GM19238 (cell line): ENCODE measurements around the gene ACSBG1.

ENCODE experiments used
- DNase-seq: peaks from one replicate; pipeline ENCODE4 v3.0.0; 2011; ENCODE audit warnings: low spot score; ENCODE audit not compliant: insufficient read length

The ACSBG1 gene

DNA sequence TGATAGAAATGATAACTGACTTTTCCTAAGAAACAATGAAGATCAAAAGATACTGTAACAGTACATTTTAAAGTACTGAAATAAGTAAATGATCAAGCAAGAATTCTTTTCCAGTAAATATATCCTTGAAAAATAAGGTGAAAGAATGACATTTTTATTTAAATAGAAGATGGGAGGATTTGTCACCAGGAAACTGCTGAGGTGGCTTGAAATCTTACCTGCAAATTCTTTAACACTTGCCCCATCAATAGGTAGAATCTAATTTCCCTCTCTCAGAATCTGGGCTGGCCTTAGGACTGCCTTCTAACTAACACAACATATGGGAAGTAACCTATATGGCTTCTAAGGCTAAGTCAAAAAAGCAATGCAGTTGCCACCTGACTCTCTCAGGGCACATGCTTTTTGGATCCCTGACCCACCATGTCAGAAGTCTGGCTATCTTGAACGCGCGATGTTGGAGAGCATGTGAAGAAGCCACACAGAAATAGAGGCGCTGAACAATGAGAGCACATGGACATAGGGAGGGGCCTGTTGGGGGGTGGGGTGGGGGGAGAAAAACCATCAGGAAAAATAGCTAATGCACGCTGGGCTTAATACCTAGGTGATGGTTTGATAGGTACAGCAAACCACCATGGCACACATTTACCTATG is 11.5 kb downstream of the ACSBG1 start:
- no peak for DNase-seq

DNA sequence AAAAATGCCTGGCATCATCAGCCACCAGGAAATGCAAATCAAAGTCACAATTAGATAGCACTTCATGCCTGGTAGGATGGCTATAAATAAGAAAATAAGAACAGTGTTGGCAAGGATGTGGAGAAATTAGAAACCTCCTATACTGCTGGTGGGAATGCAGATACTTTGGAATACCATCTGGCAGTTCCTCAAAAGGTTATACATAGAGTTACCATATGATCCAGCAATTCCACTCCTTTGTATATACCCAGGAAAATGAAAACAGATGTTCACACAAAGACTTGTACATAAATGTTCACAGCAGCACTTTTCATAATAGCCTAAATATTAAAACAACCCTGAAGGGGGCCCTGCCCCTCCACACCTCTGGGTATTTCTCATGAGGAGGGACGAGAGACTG is 13.7 kb downstream of the ACSBG1 start:
- no peak for DNase-seq

DNA sequence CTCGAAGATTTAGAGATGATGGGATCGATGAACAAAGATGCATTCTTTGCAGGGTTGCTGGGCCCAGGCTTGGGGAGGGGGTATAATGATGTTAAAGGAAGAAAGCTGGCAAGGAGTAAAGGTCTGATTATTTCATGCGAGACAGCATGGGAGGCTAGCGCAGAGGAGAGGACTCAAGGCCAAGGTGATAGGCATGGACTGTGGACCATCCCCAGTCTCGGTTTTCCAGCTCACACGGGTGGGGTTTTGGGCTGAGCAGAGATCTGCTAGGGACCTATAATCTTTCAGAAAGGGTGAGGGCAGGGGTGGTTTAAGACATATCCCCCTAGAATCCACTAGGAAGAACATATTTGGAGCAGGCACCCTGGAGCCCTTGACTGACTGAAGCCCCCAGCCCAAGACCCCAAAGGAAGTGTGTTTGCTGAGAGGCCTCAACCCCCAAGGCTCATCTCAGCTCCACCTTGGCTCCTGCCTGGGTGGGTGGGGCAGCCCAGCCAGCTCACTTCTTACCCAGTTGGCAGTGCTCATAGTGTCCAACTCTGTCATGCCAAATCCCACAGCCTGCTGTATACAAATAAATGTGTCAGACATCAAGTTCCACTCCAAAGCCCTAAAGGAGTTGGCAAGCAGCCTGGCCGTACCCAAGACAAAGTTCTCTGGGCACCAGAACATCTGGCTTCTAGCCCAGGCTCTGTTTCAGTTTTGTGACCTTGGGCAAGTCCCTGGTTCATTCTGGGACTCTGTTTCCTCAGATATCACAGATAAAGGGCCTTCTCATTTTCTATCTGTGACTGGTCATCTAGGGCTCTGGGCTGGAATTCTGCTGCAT is 17.9 kb downstream of the ACSBG1 start:
- DNase-seq: no peak

DNA sequence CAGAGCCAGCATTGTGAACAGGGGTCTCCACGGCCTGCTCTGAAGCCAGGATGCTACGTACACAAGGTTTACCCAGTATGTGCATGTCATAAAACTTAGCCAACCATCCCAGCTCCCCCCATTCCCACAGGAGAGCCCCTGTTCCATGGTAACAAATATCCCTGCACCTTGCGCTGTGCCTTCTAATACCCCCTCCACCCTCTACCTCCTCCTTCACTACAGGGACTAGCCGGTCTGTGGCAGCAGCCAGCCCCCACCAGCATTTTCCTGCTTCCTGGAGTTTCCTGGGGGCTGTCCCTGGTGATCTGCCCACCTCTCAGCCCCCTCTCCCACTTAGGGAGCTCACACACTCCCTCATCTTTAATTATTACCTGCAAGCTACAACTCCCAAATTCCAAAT is 20.4 kb downstream of the ACSBG1 start:
- DNase-seq: no peak

DNA sequence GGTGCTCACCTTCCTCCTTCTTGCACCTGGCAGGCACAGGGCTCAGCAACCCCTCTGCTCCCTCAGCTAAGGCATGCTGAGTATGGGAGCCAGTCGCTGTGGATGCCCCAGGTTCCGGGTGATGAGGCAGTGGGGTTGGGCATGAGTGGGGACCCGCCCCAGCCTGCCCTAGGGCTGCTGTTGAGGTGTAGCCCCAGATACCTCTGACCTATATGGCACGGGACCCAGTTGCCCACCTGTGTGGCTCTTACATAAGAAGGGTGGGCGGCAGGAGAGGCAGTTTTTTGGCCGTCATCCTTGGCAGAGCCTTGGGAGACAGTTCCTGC is 21.0 kb downstream of the ACSBG1 start:
- no peak for DNase-seq

DNA sequence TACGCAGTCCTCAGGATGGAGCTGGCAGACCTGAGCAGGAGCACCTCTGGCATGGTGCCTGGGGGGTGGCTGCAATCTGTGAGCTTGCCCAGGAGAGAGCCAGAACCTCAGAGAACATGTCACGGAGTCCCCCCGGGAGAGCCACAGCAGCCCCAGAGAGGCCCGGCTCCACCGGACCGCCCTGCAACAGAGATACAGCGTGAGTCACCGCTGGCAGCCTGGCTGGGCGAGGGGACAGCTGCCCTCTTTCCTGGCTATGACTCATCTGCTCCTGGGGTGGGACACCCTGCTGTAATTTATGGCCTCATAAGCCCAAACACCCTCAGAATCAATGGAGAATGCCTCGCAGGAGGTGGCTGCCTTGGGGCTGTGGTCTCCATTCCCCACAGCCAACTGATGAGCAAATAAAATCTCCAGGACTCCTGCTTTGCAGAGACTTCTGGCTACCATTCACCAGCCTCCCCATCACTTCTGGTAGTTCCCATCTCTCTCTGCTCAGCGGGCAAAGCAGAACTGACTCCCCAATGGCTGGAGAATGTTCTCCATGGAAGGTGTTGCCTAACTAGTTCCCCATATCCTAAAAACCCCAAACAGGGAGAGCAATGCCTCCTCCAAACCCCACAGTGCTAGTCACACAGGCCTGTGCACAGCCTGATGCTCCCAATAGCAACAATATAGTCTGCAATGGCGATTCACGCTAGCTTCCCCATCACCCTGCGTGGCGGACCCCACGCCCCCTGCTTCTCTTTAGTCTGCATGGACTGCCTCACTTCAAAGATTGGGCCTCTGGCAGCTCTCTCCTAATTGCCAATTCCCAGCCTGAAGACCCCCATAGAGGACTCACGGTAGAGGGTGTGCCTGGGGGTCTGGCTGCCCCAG is 21.6 kb downstream of the ACSBG1 start:
- DNase-seq: no peak

DNA sequence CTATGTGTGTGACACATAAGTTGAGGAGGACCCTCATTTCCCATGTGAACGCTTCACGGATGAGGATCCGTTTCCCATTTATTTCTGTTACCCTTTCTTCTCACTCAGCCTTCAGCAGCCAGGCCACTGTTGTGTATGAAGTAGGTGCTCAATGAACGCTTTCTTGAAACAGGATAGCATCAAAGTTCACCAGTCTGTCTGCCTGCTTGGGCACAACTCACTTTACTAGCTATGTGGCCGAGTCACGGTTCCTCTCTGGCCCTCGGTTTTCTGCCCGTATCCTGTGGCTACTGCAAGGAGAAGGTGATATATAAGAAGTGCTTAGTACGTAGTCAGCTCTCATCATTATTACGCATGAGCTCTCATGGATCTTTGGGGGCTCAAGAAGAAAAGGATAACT is 22.4 kb downstream of the ACSBG1 start:
- no peak for DNase-seq

DNA sequence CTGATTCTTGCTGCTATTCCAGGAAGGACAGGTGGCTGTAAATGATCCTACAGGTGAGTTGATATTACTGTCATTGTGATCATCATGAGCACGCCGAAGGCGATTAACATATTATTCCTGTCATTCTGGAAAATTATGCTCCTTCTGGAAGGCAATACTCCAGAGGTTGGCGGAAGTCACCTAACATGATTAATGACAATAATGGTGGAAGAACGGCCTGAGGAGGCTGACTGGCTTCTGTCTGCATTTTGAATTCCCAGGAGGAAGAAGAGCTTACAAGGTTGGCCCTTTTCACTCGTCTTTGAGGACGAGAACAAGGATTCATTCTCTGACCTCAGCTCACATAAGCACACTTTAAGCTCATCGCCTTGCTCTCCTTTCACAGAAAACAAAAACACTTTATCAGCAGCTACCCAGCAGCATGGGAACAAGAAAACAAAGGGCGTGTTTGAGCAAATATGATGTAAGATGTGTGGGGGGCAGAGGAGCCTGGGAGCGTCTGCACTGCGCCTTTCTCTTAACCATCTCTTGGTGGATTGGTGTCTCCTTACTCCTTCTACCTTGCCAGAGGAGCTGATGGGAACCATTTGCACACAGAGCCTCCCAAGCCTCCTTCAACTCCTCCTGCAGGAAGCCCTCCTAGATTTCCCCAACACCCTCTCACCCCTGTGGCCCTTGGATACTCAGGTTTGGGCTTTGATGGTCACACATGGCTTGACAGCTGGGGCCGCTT is 23.0 kb downstream of the ACSBG1 start:
- no peak for DNase-seq

DNA sequence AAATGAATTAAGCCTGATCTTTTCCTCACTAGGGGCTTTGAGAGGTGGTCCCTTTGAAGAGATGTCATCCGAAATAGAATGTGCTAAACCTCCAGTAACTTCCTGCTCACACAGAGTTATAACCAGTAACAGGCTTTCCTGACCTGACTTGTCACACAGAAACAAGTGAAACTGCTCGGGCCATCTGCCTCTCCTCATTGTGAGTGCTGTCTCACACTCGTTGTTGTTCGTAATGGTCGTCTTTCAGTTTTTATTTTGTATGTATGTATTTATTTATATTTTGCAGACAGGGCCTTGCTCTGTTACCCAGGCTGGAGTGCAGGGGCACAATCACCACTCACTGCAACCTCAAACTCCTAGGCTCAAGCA is 24.0 kb downstream of the ACSBG1 start:
- no peak for DNase-seq

DNA sequence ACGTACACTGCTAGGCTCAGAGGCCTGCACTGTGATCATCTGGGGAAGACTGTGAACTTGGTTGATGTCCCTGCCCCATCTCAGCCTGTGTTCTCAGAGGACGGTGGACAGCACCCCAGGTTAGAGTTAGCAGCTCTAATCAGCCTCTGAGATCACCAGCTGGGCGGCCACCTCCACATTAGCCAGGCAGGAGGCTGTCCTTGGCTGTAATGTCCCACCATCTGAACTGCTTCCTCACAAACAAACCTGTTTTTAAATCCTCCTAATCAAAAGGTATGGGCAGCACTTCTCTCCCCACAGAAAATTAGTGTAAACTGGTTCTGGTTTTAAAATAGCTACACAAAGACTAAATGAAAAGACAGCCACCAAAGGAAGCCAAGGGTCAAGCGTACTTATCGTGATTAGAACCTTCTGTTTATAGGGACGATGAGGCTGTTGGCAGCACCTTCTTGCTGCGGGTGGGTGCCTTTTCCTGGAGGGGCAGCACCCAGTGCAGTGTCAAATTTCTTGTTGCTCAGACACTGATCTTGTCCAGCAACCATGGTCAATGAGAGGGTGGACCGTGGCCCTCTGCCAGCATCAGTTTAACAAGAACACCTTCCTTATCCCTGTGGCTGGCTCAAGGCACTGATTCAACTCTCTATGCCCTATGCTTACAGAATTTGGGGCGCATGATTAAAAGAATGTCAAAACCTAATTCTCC is 24.6 kb downstream of the ACSBG1 start:
- DNase-seq: no peak

DNA sequence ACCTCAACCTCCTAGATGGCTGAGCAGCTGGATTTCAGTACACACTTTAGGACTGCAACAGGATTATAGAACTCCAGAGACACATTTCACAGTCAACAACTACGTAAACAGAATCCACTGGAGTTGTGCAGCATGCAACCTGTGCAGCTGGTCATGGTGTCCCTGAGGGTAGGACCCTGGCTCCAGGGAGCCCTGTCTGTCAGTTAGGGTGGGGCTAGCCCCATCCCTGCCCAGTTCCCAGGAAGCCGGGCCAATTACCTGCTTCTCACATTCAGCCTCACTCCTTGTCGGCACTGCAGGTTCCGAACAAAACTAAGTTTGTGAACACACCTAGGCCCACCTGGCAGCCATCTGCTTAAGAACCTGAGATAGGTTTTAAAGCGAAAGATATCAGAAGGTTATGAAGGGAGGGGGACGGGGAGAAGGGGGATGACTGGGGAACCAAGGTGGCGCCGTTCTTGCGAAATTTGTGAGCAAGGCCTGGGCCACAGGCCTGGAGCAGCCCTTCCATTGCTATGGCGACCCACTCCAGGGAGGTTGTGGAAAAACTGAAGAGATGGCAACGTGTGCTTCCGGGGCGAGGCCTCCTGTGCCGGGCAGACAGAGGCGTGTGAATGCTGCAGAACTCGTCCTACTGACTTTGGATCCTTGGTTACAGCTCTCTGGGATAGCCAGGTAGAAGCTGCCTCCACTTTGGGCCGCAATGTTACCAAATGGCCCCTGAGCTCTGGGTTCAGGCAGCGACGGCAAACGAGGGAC is 25.3 kb downstream of the ACSBG1 start:
- DNase-seq: no peak

DNA sequence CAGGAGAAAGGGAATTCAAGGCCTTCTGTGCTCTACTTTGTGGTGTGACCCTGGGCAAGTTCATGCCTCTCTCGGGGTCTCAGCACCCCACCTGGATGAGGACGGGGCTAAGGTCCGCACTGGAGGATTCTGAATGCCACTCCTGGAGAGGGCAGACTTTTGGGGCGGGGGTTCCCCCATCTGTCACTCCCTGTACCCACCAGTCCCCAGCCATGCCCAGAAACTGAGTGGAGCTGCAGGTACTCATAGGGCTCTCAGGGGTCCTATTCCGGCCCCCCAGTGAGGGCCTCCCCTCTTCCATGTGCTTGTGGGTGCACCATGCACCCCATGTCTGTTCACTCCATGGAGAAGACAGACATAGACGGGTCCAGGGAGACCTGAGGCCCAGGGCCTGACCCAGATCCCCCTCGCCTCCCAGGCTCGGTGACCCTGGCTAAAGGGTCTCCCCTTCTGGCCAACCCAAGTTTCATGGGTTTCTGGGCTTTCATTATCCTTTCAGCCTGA is 26.0 kb downstream of the ACSBG1 start:
- no peak for DNase-seq

DNA sequence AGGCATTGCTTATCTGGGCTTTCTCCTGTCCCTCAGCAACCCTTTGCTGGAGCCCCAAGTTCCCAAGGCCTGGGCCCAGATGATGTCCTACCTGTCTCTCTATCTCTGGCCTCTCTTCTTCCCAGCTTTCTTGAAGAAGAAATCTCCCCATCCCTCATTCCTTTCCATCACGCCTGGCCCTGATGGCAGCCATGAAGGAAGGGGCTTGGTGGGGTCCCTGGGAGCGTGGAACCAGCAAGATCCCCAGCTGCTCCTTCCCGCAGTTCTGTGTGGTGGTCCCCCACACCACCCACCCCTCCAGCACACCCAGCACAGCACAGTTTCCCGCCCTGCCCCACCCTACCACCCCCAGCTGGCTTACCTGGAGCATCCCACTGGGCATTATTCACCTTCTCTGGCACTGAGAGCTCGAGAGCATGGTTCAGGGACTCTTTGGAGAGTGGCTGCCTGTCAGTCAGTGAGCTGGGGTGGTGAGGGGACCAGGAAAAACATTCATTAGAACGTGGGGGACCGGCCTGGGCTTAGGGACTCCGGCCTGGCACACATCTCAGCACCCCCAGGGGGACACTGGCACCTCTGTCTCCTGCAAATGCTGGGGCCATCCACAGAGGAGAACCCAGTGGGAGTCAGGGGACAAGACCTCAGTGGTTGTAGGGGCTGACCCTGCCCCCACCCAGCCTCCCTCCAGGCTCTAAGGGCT is 26.6 kb downstream of the ACSBG1 start:
- no peak for DNase-seq

DNA sequence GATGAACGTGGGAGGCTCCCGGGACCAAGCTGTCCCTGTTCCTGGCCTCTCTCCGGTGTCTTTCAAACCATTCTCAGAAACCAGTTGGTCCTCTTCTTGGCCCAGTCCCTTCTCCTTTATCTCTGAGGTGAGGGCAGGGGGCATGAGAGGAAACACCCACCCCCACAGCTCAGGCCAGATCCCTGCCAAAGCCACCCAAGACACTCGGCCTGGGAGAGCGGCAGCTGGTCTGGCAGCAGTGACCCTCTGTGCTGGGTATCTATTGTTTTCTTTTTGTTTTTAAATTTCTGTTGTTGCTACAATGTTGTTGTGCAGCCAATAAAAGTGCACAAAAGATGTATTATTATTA is 27.3 kb downstream of the ACSBG1 start:
- DNase-seq: no peak

DNA sequence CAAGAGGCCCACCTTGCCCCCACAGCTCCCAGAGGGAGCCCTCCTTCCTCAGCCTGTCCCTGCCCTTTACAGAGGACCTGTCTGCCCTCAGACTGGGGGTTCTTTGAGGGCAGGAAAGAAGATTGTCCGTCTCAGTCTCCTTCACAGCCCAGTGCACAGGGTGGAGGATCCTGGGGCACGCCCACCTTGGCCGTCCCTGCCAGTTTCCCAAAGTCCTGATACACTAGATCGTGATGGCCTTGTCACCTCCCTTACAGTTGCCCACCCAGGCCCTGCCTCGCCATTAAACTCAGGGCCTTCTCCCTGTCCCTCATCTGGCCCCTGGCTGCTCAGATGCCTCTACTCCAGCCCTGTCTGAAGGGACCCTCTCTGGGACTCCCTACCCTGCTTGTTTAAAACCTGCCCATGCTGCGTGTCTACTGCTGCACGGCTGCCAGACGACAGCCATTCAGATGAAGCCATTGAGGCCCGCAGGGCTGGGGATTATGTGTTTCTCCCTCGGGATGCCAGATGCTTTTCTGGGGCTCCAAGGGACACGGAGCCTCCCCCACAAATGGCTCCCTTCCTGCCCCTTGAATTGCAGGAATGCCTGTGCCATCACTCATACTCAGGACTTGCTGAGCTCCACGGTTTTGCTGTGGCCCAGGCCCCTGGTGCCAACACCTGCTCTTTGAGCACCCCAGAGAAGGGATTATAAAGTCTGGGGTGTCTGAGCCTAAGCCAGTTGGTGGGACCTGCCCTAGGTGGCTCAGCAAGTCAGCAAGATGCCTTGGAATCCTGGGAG is 27.8 kb downstream of the ACSBG1 start:
- DNase-seq: no peak

DNA sequence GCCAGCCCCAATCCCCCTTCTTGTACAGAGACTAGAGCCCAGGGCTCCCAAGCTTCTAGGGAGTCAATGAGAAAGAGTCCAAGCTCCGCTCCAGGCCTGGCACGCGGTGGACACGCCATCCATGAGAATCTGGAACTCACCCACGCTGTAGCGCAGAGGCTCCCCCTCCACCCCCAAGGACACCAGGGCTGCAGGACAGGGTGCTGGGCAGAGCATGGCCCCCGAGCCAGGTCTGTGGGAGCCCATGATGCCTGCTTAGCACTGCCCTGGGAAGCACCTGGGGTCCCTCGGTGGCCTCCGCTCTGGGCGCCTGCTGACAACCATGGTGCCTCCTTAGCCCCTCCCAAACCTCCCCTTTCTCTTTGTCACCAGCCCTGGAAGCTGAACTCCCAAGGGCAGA is 28.5 kb downstream of the ACSBG1 start:
- no peak for DNase-seq

DNA sequence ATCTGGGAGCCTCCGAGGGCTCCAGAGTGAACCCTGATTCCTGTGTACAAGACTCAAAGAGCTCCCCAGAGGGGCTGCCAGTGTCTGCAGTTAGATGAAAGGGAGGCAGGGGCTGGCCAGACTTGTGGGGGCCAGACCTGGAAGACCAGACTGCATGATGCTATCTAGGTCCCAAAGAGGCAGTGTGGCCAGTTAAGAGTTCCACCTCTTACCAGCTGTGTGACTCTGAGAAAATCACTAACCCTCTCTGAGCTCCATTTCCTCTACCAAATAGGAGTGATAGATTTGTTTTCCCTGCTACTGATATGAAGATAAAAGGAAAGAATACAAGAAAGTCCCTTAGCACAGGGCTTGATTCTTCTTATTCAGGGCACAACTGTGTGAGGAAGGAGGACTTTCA is 29.0 kb downstream of the ACSBG1 start:
- no peak for DNase-seq

DNA sequence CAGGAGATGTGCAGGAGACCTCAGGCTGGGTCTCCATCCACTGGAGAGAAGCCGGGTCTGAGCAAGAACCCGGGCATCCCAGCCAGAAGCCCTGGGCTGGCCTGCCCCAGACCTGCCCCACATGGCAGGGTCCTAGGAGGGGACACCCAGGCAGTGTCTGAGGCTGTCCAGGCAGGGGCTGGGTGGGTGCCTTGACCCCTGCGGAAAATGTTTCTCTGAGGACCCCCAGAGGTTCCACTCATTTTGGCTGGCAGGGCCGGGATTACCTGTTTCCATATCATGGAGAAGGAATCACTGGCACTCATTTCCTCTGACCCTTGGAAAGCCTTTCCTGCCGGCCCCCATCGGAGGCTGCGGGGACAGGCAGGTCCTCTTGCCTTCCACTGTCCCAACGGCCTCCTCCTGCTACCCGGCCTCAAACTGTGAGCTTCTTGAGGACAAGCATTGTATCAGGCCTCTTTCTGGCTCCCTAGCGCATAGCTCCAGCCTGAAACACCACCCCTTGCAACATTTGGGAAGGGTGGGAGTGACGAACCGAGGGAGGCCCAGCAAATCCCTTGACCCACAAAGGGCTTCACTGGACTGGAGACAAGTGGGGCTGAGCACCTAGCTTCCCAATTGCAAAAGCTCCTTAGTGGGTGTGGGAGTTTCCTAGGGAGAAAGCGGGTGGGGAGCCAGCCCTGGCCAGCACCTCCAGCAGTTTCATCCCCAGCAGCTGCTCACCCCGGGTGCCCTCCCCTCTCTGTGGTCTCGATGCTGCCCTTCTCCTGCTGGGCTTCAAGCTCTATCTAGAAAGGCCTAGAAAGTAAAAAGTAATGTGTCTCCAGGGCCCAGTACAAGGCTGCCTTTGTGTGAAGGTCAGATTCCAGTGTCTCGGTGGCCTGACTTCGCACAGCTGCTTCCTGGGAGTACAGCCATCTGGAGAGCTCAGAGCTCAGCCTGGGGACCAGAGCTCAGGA is 29.7 kb downstream of the ACSBG1 start:
- DNase-seq: no peak
